ENCODE measurements around the gene GRIN2A. TPM values are rescaled to one million over a fixed set of nuclear protein-coding genes. Genes with fewer than 3 reads are reported as not detected.

GRIN2A gene
- total RNA-seq, 1 donor from 2014 or later = under 0.01 TPM

- Histone ChIP-seq H3K27me3 (ENCODE audit: control insufficient read depth, insufficient read depth, low read length) (no peaks in the 10 kb centered on the region), H3K36me3 (ENCODE audit: control insufficient read depth, insufficient read depth, low read length) (no peaks in the 10 kb centered on the region), H3K4me3 (ENCODE audit: low read depth, low read length) (no peak overlapping the region)
- TF ChIP-seq CTCF (IDR thresholded peaks at IDR 0.05; ENCODE audit: insufficient read depth, low read length, poor library complexity, severe bottlenecking) = no peak
- DNase-seq (ENCODE audit: low read depth) = no peak
Measured at GRCh38 chr16:10016752-10017151, 165.5 kb downstream of the GRIN2A start.

GRCh38 chr16:10015397-10015796 is 166.8 kb downstream of the GRIN2A start:
- Histone ChIP-seq H3K4me3 (ENCODE audit: low read depth, low read length) (no peak overlapping the region), H3K36me3 (ENCODE audit: control insufficient read depth, insufficient read depth, low read length) (no peaks in the 10 kb centered on the region), H3K27me3 (ENCODE audit: control insufficient read depth, insufficient read depth, low read length) (no peaks in the 10 kb centered on the region)
- DNase-seq (ENCODE audit: low read depth) = no peak
- no peak for TF ChIP-seq CTCF (IDR thresholded peaks at IDR 0.05; ENCODE audit: insufficient read depth, low read length, poor library complexity, severe bottlenecking)

GRCh38 chr16:10013774-10014173 is 168.5 kb downstream of the GRIN2A start:
- no peak overlapping the region for H3K4me3 ChIP-seq (ENCODE audit: low read depth, low read length)
- no peaks in the 10 kb centered on the region for H3K36me3 ChIP-seq (ENCODE audit: control insufficient read depth, insufficient read depth, low read length)
- no peaks in the 10 kb centered on the region for H3K27me3 ChIP-seq (ENCODE audit: control insufficient read depth, insufficient read depth, low read length)
- no peak for TF ChIP-seq CTCF (IDR thresholded peaks at IDR 0.05; ENCODE audit: insufficient read depth, low read length, poor library complexity, severe bottlenecking)
- no peak for DNase-seq (ENCODE audit: low read depth)

GRCh38 chr16:10013364-10013763 is 168.9 kb downstream of the GRIN2A start:
- no peak for DNase-seq (ENCODE audit: low read depth)
- Histone ChIP-seq H3K36me3 (ENCODE audit: control insufficient read depth, insufficient read depth, low read length) (no peaks in the 10 kb centered on the region), H3K27me3 (ENCODE audit: control insufficient read depth, insufficient read depth, low read length) (no peaks in the 10 kb centered on the region), H3K4me3 (ENCODE audit: low read depth, low read length) (no peak overlapping the region)
- no peak for TF ChIP-seq CTCF (IDR thresholded peaks at IDR 0.05; ENCODE audit: insufficient read depth, low read length, poor library complexity, severe bottlenecking)

- TF ChIP-seq CTCF (IDR thresholded peaks at IDR 0.05; ENCODE audit: insufficient read depth, low read length, poor library complexity, severe bottlenecking) = no peak
- no peaks in the 10 kb centered on the region for H3K27me3 ChIP-seq (ENCODE audit: control insufficient read depth, insufficient read depth, low read length)
- H3K36me3 ChIP-seq (ENCODE audit: control insufficient read depth, insufficient read depth, low read length) = no peaks in the 10 kb centered on the region
- H3K4me3 ChIP-seq (ENCODE audit: low read depth, low read length) = no peak overlapping the region
- DNase-seq (ENCODE audit: low read depth) = no peak
Measured at GRCh38 chr16:10009684-10010083, 172.5 kb downstream of the GRIN2A start.

- no peak for DNase-seq (ENCODE audit: low read depth)
- Histone ChIP-seq H3K36me3 (ENCODE audit: control insufficient read depth, insufficient read depth, low read length) (no peaks in the 10 kb centered on the region), H3K4me3 (ENCODE audit: low read depth, low read length) (no peak overlapping the region), H3K27me3 (ENCODE audit: control insufficient read depth, insufficient read depth, low read length) (no peaks in the 10 kb centered on the region)
- TF ChIP-seq CTCF (IDR thresholded peaks at IDR 0.05; ENCODE audit: insufficient read depth, low read length, poor library complexity, severe bottlenecking) = no peak
Measured at GRCh38 chr16:10003486-10003885, 178.7 kb downstream of the GRIN2A start.
